Stimulated activated CD4-positive, alpha-beta T cell treated with anti-CD3 and anti-CD28 coated beads, Interleukin-4, amount 100 ng/mL, for 48 hours (primary cell): ENCODE data around the gene C1S.
"Not testable (repeated sequence)": the region's sequence is repeated elsewhere in the genome, so short reads cannot be mapped to it uniquely, and the experiment has no call there.

ENCODE experiments used
- DNase-seq, 2 donors: peaks; one replicate each; pipeline ENCODE4 v3.0.0-alpha.2; 2020; ENCODE audit warnings: low read depth in 2 of 2

The C1S gene

DNA sequence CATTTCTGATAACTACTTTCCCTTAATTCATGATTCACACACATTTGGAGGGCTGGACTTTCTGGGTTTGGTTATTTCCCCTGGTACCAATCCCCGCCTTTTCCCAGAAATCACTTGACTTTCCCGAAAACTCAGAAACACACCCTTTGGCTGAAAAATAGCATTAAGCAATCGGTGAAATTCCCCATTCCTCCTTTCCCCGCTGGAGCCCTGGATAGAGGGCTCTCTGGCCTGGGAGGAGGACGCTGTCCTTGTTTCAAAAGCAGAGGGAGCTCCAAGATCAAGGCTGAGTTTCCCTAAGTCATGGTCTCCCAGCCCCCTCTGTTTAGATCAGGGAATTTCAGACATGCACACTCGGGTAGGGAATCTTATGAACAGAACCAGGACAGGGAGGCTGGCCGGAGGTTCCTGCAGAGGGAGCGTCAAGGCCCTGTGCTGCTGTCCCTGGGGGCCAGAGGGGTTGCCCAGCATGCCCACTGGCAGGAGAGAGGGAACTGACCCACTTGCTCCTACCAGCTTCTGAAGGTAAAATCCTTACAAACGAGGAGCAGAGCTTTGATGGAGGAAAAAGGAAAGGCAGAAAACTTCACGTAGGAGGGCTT is at the start of gene C1S:
TSS of gene C1S (plus strand) at position 366 of the 602 bp plus-strand sequence. CDS start 1,195 bp downstream, outside the sequence.
- DNase-seq = no peak

DNA sequence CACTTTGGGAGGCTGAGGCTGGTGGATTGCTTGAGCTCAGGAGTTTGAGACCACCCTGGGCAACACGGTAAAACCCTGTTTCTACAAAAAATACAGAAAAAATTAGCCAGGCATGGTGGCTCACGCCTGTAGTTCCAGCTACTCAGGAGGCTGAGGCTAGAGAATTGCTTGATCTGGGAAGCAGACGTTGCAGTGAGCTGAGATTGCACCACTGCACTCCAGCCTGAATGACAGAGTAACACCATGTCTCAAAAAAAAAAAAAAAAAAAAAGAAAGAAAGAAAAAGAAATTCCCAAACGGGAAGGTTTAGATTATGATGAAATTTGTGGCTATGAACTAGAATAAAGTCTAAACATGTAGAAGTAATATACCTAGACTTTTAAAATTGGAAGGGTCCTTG is 49.1 kb upstream of the C1S start:
- not testable (repeated sequence) for DNase-seq

DNA sequence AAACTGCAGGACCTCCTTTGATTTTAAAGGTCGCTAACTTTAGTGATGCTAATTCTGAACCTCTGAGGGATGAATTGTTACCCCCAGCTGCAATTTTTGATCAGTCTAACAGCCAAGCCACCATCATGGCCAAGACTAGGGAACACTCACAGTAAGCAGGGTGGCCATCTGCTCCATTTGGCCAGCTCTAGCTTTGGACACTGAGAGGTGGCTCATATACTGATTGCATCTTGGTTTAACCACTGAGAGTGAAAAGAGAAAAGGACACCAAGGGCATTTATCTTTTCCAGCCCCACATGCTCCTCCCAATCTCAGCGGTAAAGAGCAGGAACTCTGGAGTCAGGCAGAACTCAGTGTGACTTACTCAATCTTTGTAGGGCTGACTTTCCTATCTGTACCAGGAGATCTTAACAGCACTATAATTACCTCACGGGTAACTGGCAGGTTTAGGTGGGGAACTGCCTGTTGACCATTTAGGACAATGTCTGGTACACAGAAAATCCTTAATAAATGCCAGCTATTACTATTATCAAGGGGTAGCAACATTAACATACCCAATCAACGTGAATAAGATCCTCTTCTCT is 48.4 kb upstream of the C1S start:
- no peak for DNase-seq

DNA sequence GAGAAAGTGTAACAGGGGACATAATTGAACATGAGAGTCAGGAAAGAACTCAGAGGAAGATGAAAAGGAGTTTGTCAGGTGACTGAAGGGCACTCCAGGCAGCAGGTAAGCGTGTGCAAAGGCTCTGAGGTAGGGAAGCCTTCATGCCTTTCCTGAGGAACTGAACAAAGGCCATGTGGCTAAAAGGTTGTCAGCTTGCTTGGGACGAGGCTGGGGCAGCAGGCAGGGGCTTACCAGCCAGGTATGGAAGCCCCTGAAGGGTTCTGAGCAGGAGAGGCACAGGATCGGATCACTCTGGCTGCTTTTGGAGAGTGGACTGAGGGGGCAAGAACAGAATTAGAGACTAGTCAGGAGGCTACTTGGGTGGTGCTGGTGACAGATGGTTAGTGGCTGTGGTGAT is 47.4 kb upstream of the C1S start:
- no peak for DNase-seq

DNA sequence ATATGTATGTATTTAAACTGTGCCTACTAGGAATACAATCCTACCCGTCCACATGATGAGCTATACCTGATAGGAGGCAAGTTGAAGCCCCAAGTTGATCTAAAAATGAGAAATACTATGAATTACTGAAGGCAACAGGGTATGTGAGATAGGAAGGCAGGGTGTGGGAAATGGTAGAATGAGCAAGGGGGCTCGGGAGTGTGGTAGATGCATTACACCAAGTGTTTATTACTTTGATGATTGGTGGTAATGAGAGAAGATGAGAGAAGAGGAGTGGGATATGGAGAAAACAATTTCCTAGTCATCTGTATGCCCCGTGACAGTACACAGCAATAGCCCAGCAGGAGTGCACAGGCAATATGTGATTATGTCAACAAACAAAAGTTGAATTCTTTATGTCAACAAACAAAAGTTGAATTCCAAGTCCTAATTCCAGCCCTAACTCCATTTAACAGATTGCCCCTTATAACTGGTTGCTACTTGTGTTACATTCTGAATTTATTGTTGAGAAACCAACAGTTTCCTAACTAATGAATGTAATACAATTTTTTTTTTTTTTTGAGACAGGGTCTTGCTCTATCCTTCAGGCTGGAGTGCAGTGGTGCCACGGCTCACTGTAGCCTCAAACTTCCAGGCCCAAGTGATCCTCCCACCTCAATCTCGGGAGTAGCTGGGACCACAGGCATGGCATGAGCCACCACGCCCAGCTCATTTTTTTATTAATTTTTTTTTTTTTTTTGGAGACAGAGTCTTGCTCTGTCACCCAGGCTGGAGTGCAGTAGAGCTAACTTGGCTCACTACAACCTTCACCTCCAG is 44.8 kb upstream of the C1S start:
- no peak for DNase-seq

DNA sequence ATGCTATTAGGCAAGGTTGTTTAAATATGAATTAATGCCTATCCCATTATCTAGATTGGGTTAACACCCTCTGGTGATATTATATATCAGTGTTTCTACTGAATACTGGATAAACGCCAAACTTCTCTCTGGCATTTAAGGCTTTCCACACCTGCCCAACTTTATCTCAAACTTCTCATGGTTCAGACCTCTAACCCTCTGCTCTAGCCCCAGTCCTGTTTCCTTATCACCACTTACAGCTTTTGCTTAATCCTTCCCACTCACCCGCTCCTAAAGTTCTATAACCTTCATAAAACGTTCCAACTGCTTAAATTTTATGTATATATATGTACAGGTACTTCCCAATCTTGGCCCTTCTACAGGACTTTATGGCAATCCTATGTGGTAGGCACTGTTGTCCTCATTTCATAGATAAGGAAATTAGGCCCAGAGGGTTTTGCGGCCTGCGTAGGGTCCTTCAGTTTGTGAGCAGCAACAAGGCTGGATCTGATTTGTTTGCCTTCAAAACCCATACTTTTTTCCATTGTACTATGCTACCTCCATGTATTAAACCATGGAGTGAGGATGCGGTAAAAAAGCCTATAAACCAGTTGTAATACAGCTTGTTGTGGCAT is 43.5 kb upstream of the C1S start:
- DNase-seq = no peak

DNA sequence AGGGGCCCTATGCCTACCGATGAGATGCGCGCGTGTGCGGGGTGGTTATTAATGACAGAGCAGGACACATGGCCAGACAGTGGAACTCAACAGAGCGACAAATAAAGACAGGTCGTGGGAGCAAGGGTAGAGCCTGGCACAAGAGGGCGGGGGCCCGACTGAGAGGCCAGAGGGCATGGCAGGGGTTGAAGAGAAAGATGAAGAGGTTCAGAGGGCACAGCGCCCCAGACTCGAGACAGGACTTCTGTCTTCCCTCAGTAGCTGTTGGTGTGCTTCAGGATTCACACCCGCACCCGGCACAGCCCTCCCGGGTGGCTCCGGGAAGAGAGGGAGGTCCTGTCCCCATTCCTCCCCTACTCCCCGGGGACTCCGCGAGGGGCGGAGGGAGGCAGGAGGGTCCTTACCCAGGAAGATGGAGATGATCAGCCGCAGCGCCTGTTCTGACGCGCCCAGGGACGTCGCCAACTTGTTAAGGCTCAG is 42.6 kb upstream of the C1S start:
- DNase-seq = no peak

DNA sequence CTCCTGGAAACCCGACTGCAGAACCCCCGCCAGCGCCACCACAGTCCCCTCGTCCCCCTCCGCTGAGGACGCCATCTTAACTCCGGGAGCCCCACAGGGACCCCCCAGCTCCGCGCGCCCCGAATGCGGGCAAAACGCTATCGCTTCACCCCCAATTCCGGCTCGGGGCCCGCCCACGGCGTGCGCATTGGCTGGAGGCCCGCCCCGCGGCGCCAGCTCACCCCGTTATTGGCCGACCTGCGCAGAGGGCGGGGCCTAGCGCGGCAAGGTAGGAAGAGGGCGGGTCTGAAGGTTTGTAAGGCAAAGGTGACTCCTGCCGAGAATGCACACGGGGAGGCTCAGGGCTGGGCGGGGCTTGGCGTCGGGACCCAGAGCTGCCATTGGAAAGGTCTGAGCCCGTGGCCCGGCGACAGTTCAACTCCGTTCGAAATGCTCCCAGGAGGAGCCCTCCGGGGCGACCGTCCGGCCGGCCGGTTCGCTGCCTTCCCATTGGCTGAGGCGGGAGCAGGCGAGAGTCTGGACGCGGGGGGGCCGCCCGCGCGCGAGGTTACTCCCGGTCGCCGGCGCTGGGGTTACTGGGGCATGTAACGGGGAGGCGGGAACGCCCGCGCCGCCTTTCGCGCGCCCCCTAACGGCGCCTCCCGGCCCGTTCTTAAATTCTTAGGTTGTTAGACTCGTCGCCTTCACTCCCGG is 42.0 kb upstream of the C1S start, which contains the start of gene LPCAT3:
TSS of gene LPCAT3 (minus strand) at position 127 of the 693 bp plus-strand sequence. CDS start at position 75, 52 bp downstream.
- peak; percentile 92 to 96 for DNase-seq

DNA sequence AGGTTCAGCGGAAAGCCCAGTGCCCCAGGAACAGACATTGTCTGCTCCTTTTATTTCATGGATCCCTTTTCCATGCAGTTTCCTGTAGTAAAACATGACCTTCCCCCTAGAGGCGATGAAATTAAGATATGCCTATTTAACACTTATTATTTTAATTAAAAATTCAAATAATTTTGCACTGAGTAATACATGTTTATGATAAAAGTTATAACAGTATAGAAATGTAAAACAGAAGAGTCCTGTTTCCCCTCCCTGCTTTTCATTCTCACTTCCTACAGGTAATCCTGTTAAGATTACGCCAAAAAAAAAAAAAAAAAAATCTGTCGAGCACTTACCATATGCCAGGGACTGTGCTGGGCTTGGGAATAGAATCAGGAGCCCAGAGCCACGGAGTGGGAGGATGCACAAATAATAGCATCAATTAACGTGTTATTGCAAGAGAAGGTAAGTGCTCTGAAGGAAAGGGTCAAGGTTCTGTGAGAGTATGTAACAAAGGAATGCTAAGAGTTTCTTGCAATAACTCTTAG is 41.4 kb upstream of the C1S start:
- no peak for DNase-seq

DNA sequence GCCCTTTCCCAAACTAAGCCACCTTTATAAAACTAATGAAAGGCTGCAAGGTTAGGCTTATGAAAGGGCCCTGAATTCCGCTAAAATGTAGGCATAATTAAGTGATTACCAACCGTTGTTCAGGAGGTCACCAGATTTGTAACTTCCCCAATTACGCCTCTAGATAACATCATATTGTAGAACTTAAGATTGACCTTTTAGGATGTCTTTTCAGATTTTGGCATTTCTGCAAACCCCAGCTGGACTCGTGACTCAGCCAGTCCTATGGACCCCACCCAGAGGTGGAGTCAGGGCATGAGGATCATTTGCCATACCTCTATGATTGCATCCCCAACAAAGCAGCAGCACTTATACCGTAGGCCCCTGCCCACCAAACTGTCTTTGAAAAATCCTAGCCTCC is 38.6 kb upstream of the C1S start:
- DNase-seq = no peak

DNA sequence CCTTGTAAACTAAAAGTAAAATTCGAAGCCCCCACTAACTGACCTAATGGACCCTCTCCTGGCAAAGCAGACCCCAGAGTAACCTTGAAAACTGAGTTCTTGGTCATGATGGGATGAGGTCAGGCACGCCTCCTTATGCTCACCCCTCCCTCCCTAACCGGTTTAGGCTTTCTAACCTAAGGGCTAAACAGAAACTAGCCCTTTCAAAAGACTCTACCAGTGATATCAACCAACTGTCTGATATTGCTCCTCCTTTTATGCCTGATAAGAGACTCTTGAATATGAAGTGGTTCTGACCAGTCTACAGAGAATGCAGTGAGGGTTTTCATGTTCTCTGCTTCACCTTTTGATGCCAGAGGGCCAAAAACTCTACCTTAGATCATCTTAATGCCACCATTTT is 37.4 kb upstream of the C1S start:
- DNase-seq = no peak

DNA sequence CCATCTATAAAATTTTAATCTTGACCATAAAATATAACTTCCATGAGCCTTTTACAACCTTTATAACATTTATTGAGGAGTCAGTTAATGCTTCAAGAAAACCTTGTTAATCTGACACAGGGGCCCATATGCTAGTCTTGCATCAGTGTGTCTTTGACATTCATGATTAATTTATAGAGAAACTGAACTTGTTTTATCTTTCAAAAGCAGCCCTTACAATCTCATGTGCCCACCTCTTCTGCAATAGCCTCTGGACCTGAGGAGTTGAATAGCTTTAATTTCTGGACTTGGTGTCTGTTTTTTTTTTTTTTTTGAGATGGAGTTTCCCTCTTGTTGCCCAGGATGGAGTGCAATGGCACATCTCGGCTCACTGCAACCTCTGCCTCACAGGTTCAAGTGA is 33.7 kb upstream of the C1S start:
- no peak for DNase-seq

DNA sequence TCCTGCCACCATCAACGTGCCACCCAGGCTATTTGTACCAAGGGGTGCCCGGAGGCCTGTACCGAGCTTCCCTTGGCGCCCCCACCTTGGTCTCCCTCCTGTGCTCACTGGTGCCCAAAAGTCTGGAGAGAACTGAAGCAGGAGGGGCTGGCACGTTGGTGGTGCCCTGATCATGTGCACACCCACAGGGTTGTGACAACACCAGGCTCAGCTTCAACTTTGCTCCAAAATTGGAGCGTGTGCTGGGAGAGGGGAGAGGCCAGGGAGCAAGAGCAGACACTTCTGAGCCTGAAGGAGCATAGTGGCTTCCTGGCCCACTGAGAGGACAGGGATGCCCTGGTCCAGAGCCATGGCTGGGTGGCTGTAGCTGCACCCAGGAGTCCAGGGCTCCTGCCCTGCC is 29.2 kb upstream of the C1S start:
- no peak for DNase-seq

DNA sequence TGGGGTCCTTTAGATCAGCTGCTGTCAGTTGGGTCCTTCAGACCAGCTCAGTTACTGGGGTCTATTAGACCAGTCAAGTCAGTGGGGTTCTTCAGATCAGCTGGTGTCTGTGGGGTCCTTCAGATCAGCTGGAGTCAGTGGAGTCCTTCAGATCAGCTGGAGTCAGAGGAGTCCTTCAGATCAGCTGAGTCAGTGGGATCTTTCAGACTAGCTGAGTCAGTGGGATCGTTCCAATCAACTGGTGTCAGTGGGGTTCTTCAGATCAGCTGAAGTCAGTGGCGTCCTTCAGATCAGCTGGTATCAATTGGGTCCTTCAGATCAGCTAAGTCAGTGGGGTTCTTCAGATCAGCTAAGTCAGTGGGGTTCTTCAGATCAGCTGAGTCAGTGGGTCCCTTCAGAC is 27.5 kb upstream of the C1S start:
- DNase-seq = no peak

DNA sequence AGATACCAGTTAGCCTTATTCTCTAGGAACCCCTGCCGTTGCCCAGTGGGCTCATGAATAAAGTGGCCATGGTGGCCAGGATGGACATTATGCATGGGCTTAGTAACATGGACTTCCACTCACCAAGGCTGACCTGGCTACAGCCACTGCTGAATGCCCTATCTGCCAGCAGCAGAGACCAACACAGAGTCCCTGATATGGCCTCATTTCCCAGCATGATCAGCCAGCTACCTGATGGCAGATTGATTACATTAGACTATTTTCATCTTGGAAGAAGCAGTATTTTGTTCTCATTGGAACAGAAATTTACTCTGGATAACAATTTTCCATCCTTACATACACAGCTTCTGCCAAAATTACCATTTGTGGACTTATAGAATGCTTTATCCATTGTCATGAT is 26.1 kb upstream of the C1S start:
- no peak for DNase-seq

DNA sequence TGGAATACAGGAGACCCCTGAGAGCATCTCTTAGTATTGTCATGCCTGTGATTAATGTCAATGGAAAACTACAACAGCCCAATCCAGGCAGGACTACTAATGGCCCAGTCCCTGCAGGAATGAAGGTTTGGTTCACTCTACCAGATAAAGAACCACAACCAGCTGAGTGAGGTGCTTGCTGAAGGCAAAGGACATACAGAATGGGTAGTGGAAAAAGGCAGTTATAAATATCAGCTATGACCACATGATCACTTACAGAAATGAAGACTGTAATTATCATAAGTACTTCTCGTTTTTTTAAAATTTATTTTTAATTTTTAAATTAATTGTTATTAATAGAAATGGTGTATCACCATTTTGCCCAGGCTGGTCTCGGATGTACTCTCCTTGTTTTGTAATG is 25.1 kb upstream of the C1S start:
- DNase-seq = no peak

DNA sequence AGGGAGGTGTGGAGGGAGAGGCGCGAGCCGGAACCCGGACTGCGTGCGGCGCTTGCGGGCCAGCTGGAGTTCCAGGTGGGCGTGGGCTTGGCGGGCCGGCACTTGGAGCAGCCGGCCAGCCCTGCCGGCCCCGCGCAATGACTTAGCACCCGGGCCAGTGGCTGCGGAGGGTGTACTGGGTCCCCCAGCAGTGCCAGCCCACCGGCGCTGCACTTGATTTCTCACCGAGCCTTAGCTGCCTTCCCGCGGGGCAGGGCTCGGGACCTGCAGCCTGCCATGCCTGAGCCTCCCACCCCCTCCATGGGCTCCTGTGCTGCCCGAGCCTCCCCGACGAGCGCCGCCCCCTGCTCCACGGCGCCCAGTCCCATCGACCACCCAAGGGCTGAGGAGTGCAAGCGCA is 23.1 kb upstream of the C1S start:
- not testable (repeated sequence) for DNase-seq

DNA sequence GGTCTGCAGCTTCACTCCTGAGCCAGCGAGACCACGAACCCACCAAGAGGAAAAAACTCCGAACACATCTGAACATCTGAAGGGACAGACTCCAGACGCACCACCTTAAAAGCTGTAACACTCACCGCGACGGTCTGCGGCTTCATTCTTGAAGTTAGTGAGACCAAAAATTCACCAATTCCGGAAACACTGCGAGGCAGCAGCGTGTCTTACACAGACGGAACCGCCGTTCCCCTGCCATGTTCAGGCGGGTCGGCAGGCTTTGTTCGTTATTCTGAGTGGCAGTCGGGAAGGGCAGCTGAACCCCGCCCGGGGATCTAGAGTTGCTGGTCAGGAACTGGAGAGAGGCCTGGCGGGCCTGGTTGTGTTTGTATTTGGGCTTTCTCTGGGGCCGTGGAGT is 21.9 kb upstream of the C1S start:
- no peak for DNase-seq

DNA sequence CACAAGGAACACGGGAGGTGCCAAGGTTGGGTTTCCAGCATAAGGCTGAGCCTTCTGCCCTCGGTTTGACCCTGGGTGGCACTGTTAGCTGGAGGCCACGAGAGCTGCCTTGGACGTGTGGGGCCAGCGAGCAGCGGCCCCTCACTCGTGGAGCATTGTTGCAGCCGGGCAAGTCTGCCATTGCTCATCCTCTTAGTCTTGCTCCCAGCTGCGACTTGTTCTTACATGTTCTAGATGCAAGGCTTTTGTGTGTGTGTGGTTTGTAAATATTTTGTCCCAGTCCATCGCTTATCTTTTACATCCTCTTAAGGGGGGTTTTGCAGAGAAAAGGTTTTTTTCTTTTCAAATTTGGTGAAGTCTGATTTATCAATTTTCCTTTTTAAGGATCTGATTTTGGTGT is 21.1 kb upstream of the C1S start:
- no peak for DNase-seq

DNA sequence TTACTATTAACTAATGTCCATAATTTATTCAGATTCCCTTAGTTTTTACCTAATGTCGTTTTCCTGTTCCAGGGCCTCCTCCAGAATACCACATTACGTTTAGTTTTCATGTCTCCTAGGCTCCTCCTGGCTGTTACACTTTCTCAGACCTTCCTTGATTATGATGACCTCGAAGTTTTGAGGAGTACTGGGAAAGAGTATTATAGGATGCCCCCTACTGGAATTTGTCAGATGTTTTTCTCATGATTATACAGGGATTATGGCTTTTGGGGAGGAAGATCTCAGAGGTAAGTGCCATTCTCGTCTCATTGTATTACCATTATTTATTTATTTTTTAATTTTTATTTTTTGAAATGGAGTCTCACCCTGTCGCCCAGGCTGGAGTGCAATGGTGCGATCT is 17.7 kb upstream of the C1S start:
- DNase-seq = no peak

DNA sequence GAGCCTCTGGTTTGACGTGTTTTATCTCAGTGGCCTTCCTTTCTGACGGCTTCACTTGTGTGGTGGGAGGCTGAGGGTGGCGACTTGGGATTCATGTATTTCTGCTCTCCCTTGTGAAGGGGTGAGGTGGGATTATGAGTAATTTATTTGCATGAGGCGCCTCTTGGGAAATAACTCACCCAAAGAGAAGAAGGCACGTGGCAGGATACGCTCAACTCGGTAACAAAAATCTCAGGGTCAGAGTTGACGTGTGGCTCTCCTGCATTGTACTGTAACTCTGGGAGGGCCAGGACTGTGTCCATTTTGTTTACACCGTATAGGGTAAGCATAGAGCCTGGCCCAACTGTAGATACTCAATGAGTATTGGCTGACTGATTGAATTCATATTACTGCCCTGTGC is 14.6 kb upstream of the C1S start:
- no peak for DNase-seq
